ENCODE data around the gene CALR3.

The CALR3 gene

GRCh38 chr19:16445238-16446107 lies 50.5 kb downstream of the CALR3 start:
- H3K4me3 ChIP-seq (ENCODE audit: low read depth, low read length): peak overlapping the region; percentile 2; the same call in 1 of the 2 replicates
- no peak for TF ChIP-seq CTCF (IDR thresholded peaks at IDR 0.05; ENCODE audit: low read depth, low read length, missing control alignments)
- peak; percentile 69 for DNase-seq (ENCODE audit: low read depth)

DNA sequence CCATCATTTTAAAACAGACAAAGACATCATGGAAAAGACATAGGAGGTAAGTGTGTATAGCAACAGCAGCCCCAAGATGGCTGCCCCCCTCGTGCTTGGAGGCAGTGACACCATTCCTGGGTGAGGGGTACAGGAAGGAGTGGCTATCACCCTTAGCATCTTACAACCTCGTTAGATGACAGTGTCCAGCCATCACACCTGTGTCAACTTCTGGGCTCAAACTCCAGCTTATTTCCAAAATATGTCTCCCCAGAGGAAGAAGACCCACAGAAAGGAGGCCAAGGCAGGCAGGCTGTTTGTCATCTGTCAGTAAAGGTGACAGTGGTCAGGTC lies 51.7 kb downstream of the CALR3 start:
- no peak for TF ChIP-seq CTCF (IDR thresholded peaks at IDR 0.05; ENCODE audit: low read depth, low read length, missing control alignments)
- no peak for DNase-seq (ENCODE audit: low read depth)
- H3K4me3 ChIP-seq (ENCODE audit: low read depth, low read length): no peak overlapping the region

DNA sequence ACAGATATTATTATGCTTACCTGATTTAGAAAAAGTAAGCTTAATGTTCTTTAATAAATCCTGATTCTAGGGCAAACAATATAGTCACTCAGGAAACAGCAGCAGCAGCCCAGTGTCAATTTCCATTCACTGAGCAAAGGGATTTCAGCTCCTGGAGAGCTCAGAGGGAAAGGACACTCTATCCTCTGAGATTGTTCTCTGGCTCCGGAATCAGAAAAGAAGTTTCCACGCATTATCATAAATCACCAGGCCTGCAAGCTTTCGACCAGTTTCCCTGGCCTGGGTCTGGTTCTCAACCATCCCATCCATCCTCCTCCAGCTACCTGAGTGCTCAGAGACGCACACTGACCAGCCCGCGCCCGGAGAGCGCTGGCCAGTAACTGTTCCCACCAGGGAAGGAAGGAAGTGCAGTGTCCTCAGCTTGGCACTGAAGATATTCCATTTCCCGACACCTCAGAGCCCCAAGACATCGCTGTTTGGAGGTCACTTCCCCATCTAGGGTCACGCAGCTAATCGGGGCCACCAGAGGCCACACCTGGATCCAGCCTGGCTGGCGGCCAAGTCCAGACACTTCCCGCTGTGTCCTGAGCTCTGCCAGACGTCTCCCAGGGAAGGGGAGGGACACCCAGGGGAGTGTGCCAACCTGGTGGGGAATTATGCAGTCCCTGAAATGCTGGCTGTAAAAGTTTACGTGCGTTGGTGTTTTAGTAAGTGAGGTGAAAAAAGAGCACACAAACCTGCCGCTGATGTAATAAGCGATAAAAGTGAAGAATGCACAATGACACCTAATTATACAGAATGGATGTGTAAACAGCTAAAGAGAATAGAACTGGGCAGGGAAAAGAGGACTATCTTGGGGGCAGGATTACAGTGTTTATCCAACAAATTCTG lies 53.3 kb downstream of the CALR3 start:
- H3K4me3 ChIP-seq (ENCODE audit: low read depth, low read length): no peak overlapping the region
- TF ChIP-seq CTCF (IDR thresholded peaks at IDR 0.05; ENCODE audit: low read depth, low read length, missing control alignments): no peak
- no peak for DNase-seq (ENCODE audit: low read depth)

DNA sequence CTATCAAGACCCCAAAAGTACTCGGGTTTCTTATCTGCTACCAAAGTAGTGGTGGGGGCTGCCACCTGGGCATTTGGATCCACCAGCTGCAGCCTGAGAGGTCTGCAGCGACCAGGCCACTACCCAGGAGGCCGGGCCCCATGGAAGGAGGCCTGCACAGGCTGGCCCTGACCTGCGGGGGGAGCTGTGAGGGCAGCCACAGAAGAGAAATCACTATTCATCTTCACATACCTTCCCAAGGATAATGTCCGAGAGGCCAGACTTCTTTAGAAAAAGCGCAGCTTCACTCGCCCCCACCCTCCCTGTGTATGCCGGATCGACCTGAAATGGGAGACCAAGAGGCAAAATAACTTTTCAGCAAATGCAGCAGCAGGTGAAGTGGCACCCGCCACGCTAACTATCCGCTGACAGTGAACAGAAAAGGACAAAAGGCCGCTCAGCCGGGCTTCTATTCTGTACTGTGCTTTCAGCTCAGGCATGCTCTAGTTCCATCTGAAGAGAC lies 54.3 kb downstream of the CALR3 start:
- H3K4me3 ChIP-seq (ENCODE audit: low read depth, low read length): no peak overlapping the region
- peak; percentile 56 for TF ChIP-seq CTCF (IDR thresholded peaks at IDR 0.05; ENCODE audit: low read depth, low read length, missing control alignments)
- DNase-seq (ENCODE audit: low read depth): no peak

DNA sequence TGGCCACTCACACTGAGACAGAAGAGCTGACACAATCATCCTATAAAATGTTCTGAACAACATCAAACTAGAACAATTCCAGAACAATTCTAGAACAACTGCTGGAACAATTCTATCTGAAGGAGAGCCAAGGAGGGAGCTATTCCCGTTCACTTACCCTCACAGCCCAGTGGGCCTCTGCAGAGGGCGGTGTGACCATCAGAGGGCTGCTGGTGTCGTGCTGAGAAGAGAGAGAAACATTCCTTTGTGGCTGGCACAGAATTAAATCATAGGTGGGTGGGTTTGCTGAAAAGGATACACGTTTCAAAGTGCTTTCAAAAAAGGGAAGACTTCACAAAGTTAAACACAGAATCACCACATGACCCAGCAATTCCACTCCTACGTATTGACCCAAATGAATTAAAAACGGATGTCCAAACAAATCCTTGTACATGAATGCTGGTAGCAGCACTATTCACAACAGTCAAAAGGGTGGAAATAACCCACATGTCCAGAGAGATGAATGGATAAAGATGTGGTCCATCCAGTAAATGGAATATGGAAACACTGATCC lies 59.1 kb downstream of the CALR3 start:
- no peak for DNase-seq (ENCODE audit: low read depth)
- no peak for TF ChIP-seq CTCF (IDR thresholded peaks at IDR 0.05; ENCODE audit: low read depth, low read length, missing control alignments)
- H3K4me3 ChIP-seq (ENCODE audit: low read depth, low read length): no peak overlapping the region

DNA sequence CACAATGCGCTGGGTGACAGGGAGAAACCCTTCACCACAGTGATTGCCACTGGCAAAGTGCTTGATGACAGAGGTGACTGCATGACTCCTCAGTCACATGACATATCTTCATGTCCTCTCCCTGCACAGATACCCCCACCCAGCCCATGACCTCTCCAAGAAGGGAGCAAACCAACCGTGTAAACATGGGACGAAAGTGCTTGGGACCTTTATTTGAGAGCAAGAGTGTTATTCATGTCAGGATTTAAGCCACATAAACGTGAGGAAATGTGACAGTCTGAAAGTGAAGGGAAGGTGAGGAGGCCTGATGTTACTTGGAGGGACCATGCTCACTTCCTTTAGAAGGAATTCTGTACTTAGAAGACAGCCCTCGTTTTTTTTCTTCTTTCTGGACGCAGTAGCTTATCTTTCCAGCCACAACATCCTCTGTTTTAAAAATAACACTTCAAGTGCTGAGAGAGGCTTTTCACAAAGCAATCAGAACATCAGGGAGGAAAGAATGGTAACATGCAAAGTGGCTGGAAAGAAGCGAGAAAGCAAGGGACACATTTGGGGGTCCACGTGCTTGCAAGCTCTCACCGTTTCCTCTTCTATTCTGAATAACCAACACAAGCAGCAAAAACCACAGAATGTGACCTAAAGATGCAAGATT lies 59.8 kb downstream of the CALR3 start:
- H3K4me3 ChIP-seq (ENCODE audit: low read depth, low read length): no peak overlapping the region
- no peak for TF ChIP-seq CTCF (IDR thresholded peaks at IDR 0.05; ENCODE audit: low read depth, low read length, missing control alignments)
- no peak for DNase-seq (ENCODE audit: low read depth)

All from GM12864 (cell line).